ENCODE measurements around the gene DCT. TPM values are rescaled to one million over a fixed set of nuclear protein-coding genes. Genes with fewer than 3 reads are reported as not detected.

Gene DCT
- total RNA-seq, 1 experiment from 2014 or later: 0.12 TPM

DNA sequence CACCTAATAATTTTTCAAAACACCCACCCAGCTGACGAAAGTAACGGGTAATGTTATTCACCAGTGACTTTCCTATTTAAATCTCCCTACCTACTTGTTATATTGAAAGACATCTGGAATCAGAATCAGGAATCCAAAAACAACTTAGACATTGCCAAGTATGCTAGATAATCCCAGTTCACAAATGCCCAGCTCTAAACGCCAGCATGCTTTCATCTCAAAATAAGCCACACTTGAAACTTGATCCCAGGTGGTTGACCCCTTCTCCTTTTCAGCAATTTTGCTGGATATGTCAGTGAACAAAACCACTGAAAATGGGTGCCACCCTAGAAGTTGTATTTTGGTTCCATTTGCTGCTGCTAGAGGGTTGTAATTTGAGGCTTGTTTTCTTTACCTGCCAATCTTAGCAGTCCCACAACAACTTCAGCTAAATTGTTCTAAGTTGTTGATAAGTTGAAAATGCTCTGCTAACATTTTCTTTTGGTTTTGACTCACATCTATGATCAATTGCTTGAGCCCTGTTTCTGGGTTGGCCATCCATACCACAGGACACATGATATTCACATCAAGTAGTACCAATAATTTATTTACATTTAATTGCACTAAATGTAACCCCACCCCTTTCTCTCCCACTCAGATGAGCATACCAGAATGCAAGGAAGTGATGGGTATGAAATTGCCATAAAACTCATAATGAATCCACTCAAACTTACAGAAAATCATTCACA, 66.4 kb downstream of the DCT start:
- Histone ChIP-seq H3K27ac (ENCODE audit: low read depth, low read length) (no peak overlapping the region), H3K36me3 (ENCODE audit: control insufficient read depth in 1 of 2, insufficient read depth in 2 of 2, low read length in 2 of 2) (no peaks in the 10 kb centered on the region), H4K20me1 (ENCODE audit: insufficient read depth) (no peaks in the 10 kb centered on the region), H3K9ac (ENCODE audit: low read length) (no peak overlapping the region), H3K4me2 (ENCODE audit: low read length) (no peak overlapping the region), H3K9me2 (ENCODE audit: insufficient read depth) (no peaks in the 10 kb centered on the region), H3K27me3 (ENCODE audit: insufficient read depth, low read length) (0 out of 2 replicates have a peak, but pooled peaks cover 7% of the 10 kb centered on the region), H3K9me3 (ENCODE audit: control insufficient read depth in 1 of 2, insufficient read depth in 1 of 2, low read depth in 1 of 2, low read length in 2 of 2) (no peaks in the 10 kb centered on the region), H2AFZ (ENCODE audit: low read depth, low read length, poor library complexity, severe bottlenecking) (no peak overlapping the region), H3K79me2 (ENCODE audit: insufficient read depth, low read length) (no peaks in the 10 kb centered on the region), H3K4me1 (ENCODE audit: control insufficient read depth in 1 of 2, insufficient read depth in 2 of 2, low read length in 2 of 2) (no peaks in the 10 kb centered on the region), H3K4me3 (replicated peaks in 1 of 2; ENCODE audit: low read depth in 1 of 2, low read length in 2 of 2) (no peak overlapping the region)
- ChIA-PET CTCF (no interaction called here), POLR2A (no interaction called here), RAD21 (ENCODE audit: low non-redundant PET in 1 of 2, low total read pairs in 2 of 2, uncharacterized antibody in 2 of 2, unreplicated experiment in 2 of 2) (no interaction called here)
- BruUV-seq (replicated peaks): no TSS peak
- TF ChIP-seq CEBPB (IDR thresholded peaks at IDR 0.05; ENCODE audit: low read depth): no peak
- TF ChIP-seq ELF1 (IDR thresholded peaks at IDR 0.05; ENCODE audit: borderline replicate concordance, low read depth): no peak
- TF ChIP-seq TCF7L2 (IDR thresholded peaks at IDR 0.05; ENCODE audit: borderline replicate concordance, extremely low read depth, insufficient read depth, insufficient read length): no peak
- no peak for TF ChIP-seq SRF (IDR thresholded peaks at IDR 0.05; ENCODE audit: low read depth)
- TF ChIP-seq SP1 (IDR thresholded peaks at IDR 0.05; ENCODE audit: low read depth): no peak
- TF ChIP-seq JUND (IDR thresholded peaks at IDR 0.05): no peak
- ATAC-seq (no peak), DNase-seq (ENCODE audit: low read depth, low spot score) (no peak)
- intact Hi-C loops (cut with micrococcal nuclease): no loop called here

DNA sequence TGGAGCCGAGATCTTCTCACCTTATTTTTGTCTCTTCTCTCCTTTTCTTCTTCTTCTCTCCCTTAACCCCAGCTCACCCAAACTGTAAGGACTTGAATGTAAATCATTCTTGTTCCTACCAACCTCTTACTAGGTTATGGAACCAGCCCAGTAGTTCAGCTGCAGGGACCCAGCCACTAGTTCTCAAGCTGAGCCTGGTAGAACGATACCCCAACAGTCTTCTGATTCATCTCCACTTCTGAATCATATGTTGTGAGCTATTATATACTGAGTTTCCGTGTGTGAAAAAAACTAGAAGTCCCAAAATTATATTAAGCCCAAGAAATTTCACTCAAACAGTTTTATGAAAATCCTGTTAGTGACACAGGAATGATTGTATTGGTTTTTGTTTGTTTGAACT, 67.7 kb downstream of the DCT start:
- Histone ChIP-seq H3K4me2 (ENCODE audit: low read length) (no peak overlapping the region), H3K36me3 (ENCODE audit: control insufficient read depth in 1 of 2, insufficient read depth in 2 of 2, low read length in 2 of 2) (no peaks in the 10 kb centered on the region), H3K79me2 (ENCODE audit: insufficient read depth, low read length) (no peaks in the 10 kb centered on the region), H3K9ac (ENCODE audit: low read length) (no peak overlapping the region), H2AFZ (ENCODE audit: low read depth, low read length, poor library complexity, severe bottlenecking) (no peak overlapping the region), H3K9me2 (ENCODE audit: insufficient read depth) (no peaks in the 10 kb centered on the region), H3K9me3 (ENCODE audit: control insufficient read depth in 1 of 2, insufficient read depth in 1 of 2, low read depth in 1 of 2, low read length in 2 of 2) (no peaks in the 10 kb centered on the region), H3K27me3 (ENCODE audit: insufficient read depth, low read length) (0 out of 2 replicates have a peak, but pooled peaks cover 7% of the 10 kb centered on the region), H3K4me1 (ENCODE audit: control insufficient read depth in 1 of 2, insufficient read depth in 2 of 2, low read length in 2 of 2) (no peaks in the 10 kb centered on the region), H4K20me1 (ENCODE audit: insufficient read depth) (no peaks in the 10 kb centered on the region), H3K27ac (ENCODE audit: low read depth, low read length) (no peak overlapping the region), H3K4me3 (replicated peaks in 1 of 2; ENCODE audit: low read depth in 1 of 2, low read length in 2 of 2) (no peak overlapping the region)
- TF ChIP-seq, protein P1, sequence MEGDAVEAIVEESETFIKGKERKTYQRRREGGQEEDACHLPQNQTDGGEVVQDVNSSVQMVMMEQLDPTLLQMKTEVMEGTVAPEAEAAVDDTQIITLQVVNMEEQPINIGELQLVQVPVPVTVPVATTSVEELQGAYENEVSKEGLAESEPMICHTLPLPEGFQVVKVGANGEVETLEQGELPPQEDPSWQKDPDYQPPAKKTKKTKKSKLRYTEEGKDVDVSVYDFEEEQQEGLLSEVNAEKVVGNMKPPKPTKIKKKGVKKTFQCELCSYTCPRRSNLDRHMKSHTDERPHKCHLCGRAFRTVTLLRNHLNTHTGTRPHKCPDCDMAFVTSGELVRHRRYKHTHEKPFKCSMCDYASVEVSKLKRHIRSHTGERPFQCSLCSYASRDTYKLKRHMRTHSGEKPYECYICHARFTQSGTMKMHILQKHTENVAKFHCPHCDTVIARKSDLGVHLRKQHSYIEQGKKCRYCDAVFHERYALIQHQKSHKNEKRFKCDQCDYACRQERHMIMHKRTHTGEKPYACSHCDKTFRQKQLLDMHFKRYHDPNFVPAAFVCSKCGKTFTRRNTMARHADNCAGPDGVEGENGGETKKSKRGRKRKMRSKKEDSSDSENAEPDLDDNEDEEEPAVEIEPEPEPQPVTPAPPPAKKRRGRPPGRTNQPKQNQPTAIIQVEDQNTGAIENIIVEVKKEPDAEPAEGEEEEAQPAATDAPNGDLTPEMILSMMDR (IDR thresholded peaks at IDR 0.05 in 2 of 3, conservative IDR thresholded peaks at IDR 0.05 in 1 of 3; ENCODE audit: borderline replicate concordance in 1 of 3, insufficient read depth in 1 of 3, low read depth in 2 of 3, low read length in 2 of 3): no peak
- TF ChIP-seq ELF1 (IDR thresholded peaks at IDR 0.05; ENCODE audit: borderline replicate concordance, low read depth): no peak
- ATAC-seq: no peak
- intact Hi-C loops (cut with micrococcal nuclease): no loop called here
- DNase-seq (ENCODE audit: low read depth, low spot score): no peak
- ChIA-PET CTCF (no interaction called here), POLR2A (no interaction called here), RAD21 (ENCODE audit: low non-redundant PET in 1 of 2, low total read pairs in 2 of 2, uncharacterized antibody in 2 of 2, unreplicated experiment in 2 of 2) (no interaction called here)
- BruUV-seq (replicated peaks): no TSS peak

Data from HCT116 (cell line).